Measurements from ENCODE around the gene C6orf132.

C6orf132 gene

DNA sequence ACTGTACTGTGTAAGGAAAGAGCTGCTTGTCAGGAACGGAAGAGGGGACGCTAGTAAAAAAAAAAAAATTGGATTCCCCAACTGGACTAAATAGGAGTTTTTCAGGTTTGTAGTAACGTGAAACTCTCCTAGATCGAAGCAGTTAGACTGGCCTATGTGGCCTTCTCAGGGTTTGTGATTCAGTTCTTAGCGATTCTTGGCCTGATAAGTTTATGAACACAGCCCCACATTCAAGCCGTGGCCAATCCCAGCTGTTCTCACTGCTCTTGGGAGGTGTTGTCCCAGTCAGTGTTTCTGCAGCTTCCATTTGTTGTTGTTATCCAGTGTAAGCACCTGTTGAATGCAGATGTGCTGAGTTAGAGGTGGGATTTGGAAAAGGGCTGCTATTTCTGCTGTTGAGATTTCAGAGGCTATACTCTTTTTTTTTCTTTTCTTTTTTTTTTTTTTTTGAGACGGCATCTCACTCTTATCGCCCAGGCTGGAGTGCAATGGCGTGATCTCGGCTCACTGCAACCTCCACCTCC lies 62.4 kb downstream of the C6orf132 start:
- no peak for DNase-seq (ENCODE audit: low read depth in 2 of 2)

- no peak for DNase-seq (ENCODE audit: low read depth in 2 of 2)
Observed at GRCh38 chr6:42078386-42078785, 64.0 kb downstream of the C6orf132 start.

- peak; percentile 49 to 58 for DNase-seq (ENCODE audit: low read depth in 2 of 2)
Observed at GRCh38 chr6:42075159-42075838, 67.1 kb downstream of the C6orf132 start.

DNA sequence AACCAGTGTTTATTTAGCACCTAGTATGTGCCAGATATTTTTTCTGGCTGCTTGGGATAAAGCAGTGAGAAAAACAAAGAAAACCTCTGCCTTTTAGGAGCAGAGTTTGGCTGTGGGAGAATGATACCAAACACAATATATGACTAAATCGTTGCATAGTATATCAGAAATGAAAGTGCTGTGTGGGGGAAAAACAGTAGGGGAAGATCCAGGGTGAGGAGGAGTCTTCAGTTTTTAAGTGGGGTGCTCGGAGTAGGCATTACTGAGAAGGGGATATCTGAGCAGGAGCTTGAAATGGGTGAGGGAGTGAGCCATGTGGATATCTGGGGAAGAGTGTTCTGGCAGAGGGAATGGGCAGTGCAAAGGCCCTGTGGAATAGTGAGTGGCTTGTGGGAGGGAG lies 69.1 kb downstream of the C6orf132 start:
- DNase-seq (ENCODE audit: low read depth in 2 of 2) = no peak

DNA sequence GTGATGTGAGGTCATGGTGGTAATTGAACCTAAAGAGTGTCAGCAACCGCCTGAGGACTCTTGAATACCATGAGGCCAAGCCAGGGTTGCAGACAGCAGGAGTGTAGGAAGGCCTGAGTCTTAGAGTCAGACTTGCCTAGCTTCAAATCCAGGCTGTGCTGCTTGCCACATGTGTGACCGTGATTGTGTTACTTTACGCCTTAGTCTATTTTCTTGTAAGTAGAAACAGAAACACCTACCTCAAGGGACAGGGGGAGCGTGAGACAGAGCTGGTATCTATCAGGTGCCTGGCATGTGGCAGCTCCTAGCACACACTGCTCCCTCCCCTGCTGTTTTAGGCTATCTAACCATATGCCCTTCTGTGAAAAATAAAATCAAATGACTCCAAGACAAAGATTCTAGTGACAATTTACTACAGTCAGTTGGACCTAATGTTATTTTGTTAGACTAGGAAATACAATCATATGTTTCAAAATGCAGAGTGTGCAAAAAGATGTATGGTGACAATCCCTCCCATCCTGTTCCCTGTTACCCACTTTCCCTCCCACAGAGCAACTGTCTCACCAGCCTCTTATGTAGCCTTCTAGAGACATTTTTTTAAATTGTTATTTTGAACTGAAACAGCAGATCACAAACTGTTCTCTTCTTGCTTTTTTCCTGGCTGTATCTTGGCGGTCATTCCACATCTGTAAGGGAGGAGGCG lies 70.4 kb downstream of the C6orf132 start:
- no peak for DNase-seq (ENCODE audit: low read depth in 2 of 2)

DNA sequence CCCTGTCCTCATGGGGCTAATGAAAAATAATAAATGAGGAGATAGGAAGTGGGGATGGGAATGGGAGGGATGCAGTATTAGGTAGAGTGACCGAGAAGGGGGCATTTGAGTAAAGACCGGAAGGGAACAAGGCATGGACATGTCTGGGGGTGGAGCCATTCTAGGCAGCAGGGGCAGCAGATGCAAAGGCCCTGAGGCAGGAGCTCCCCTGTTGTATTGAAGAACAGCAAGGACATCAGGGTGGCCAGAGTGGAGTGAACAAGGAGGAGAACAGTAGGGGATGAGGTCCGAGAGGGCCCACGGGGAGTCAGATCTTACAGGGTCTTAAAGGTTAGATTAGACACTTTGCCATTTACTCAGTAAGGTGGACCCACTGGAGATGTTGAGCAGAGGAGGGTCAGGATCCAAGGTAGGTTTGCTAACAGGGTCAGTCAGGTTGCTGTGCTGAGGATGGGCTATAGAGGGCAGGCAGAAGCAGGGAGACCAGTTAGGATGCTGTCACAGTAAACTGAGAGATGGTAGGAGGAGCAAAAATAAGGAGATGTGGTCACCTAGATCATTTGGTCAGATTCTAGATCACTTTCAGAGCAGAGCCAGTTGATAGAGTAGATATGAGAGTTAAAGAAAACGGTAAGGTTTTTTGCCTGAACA lies 73.4 kb downstream of the C6orf132 start:
- DNase-seq (ENCODE audit: low read depth in 2 of 2) = no peak

DNA sequence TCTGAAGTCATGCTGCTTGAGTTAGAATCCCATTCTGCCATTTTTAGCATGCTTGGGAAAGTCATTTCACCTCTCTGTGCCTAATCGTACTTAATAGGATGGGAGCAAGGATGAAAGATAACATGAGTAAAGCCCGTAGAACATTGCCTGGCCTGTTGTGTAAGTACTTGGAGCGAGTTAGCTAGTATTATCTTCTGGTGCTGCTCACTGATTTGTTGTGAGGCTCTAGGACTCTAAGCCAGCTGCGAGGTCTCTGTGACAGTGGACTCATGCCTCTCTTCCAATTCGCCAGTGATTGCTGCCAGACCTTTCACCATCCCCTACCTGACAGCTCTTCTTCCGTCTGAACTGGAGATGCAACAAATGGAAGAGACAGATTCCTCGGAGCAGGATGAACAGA lies 74.2 kb downstream of the C6orf132 start:
- no peak for DNase-seq (ENCODE audit: low read depth in 2 of 2)

DNA sequence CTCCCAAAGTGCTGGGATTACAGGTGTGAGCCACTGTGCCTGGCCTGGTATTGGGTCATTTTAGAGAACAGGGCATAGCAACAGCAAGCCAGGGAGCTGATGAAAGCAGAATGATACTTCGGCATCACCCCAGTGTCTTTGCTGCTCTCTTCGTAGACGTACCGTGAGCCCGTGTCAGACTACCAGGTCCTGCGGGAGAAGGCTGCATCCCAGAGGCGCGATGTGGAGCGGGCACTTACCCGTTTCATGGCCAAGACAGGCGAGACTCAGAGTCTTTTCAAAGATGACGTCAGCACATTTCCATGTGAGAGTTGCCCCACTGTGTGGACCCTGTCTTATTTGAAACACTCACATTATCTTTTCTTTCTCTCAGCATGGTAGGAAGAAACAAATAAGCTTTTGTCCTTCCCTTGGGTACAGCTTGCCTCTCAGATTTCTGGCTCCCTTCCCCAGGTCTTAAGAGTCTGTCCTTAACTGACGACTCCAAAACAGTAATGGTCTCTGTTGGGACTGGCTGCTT lies 76.2 kb downstream of the C6orf132 start:
- DNase-seq (ENCODE audit: low read depth in 2 of 2) = no peak

DNA sequence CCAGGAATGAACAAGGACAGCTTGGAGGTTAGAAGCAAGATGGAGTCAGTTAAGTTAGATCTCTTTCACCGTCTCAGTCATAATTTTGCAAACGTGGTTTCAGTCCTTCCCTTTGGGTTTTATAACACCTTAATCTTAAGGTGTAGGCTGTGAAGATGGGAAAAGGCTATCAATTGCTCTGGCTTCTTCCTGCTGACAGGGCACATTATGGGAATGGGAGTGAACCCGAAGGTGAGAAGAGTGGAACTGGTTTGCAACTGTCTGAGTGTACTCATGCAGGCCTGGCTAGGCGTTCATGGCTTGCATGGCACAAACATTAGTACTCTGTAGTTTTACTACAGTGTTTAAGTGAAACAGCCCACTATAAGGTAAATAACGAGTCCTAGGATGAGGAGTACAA lies 82.7 kb downstream of the C6orf132 start:
- DNase-seq (ENCODE audit: low read depth in 2 of 2) = no peak

GRCh38 chr6:42053601-42054000 lies 88.8 kb downstream of the C6orf132 start:
- no peak for DNase-seq (ENCODE audit: low read depth in 2 of 2)

GRCh38 chr6:42051268-42051653 lies 91.2 kb downstream of the C6orf132 start:
- DNase-seq (ENCODE audit: low read depth in 2 of 2) = no peak

Data from stimulated activated CD8-positive, alpha-beta memory T cell treated with anti-CD3 and anti-CD28 coated beads, Interleukin-2, amount 100 ng/mL, for 48 hours (primary cell).